HG03432 (cell line): ENCODE data around the gene GFRA1.
"Not testable (repeated sequence)": the region's sequence is repeated elsewhere in the genome, so short reads cannot be mapped to it uniquely, and the experiment has no call there.

Source experiments
- ATAC-seq: cut with Tn5 transposase; IDR thresholded peaks from one replicate; pipeline ENCODE4 v1.9.1; 2021; ENCODE audit warnings: mild to moderate bottlenecking, moderate library complexity; ENCODE audit not compliant: unreplicated experiment

Gene GFRA1

DNA sequence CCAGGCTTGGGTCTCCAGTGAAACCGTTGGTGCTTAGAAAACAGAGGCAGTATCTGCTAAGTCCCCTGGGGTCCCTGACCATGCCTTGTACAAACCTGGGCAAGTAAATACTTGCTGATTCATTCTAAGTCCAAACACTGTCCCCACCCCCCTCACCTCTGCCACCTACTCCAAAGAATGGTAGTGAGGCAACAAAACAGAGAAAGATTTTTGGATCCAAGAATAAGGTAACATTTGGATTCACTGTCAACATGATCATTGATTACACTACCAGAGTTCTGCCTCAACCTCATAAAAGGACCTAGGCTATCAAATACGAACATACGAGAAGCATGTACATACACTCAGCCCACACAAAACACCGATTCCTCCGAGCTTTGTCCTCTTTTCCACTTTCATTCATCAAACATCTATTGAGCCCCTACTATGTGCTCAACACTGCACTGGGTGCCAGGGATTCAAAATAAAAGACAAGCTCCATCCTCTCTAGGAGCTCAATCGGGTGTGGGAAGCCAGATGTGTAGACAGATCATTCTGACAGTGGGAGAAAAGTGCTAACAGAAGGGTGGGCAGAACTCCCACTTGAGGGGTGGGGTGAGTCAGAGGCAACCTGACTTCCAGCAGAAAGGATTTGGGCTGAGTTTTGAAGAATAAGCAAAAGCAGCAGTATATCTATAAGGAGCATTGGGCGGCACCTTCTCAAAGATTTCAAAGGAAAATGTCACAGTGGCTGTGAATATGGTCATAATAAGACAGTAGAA lies 71.2 kb downstream of the GFRA1 start:
- ATAC-seq = no peak

DNA sequence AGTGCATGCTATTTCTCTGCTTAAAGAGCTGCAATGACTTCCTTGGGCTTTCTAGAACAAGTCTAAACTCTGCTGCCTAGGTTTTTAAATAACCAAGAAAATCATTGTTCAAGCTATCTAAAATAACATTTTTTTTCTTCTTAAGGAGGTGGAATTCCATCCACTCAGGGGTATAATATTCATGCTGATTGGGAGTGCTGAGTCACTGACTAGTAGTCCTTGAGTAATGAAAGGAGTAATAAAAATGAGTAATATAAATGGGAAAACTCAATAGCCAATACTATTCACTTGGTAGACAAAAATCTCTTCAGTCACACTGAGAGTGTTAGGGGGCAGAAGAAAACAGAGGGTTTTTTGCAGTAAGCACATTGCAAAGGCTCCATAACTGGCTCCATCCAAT lies 72.0 kb downstream of the GFRA1 start:
- ATAC-seq = no peak

DNA sequence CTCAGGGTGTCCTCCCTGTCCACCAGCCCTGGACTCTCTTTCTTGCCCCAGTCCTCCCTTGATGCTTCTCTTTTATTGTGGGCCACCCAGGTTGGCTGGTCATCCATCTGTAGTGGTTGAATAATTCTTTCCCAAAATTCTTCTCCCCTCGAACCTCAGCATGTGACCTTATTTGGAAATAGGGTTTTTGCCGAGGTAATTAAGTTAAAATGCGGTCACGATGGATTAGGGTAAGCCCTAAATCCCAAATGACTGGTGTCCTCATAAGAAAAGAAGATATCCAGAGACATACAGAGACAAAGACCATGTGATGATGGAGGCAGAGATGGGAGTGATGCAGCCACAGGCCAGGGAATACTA lies 74.3 kb downstream of the GFRA1 start:
- no peak for ATAC-seq

DNA sequence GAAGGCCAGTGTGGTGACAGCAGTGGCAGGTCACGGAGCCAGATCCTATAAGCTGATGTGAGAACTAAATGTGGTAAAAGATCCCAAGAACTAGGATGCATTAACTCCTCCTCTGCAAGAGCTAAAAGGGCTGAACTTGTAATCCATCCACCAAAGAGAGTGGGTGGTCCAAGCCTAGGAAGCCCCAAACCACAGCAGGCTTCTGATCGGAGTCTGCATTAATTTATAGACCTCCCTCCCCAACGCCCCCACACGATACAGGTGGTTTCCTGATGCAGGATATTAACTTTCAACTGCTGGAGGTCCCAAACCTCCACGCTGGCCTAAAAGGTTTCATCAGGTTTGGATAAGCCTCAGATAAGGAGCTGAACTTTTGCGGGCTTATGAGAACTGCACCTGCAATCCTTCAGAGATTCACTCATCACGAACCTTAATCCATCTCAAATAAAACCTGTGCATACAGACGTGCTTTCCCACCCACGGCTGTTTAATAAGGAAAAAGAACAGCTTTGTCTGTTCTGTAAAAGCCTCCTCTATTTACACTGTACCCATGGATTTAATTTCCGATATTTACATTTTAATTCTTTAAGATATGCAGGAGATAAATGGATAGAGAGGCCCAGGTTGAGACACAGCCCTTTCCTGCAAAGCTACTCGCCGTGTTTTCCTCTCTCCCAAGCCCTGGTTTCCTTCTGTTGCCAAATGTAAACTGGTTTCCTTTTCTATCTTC lies 74.9 kb downstream of the GFRA1 start:
- ATAC-seq = no peak

DNA sequence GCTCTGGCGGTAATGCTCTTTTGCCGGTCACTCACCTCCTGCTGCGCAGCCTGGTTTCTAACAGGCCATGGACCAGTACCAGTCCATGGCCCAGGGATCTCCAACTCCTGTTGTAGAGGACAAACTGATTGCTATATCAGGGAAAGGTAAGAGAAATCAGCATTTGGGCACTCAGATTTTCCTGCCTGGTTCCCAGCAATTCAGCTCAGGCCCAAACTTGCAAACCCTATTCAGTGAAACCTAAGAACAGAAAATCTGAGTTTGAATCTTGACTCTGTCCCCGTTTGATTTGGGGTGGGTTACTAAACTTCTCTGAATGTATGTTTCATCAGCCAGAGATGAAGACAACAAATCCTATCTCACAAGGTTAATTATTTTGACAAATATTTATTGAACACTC lies 77.4 kb downstream of the GFRA1 start:
- ATAC-seq = no peak

DNA sequence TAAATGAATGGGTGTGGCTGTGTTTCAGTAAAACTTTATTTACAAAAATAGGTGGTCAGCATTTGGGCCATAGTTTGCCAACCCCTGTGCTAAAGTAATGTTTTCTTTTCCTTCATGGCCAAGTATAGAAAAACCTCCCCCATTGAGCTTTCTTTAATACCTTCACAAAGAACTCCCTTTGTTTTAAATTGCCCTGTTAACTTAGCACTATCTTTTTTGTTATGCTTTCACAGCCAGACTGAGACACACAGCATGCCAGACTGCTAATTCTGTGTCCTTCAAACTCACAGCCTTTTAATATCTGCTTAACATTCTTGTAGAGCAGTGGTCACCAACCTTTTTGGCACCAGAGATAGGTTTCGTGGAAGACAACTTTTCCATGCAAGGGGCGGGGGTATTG lies 78.0 kb downstream of the GFRA1 start:
- no peak for ATAC-seq

DNA sequence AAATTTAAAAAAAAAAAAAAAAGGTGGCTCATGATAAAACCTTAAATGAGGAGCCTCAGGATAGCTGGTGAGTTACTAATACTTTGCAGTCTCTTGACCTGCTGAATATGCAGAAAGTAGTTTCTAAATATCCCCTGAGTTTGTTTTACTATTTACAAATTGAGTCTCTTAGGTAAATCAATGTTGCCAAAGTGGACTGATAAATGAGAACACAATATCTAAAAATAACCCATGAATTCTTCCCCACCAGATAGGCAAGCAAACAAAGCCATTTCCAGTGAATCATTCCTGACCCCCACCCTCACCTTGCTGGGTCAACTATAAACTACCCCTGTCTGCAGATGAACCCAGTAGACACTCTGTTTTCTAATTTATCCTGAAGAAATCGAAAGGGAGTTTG lies 78.9 kb downstream of the GFRA1 start:
- no peak for ATAC-seq

DNA sequence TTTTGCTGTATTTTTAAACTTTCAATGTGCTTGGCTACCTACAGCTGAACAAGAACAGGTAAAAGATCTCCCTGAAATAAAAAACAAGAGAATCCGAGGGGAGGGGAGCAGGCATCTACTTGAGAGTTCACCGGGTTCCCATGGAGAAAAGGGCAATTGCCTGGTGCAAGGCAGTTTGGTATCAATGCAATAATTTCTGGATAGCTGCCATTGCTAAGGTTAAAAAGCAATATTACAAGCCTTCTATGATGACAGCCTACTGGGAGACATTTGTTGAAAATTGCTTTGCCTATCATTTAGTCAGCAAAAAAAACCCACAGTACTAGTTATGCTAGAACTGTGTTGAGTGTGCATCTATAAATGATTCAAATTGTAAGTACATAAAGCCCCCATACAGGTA lies 82.1 kb downstream of the GFRA1 start:
- ATAC-seq = no peak

DNA sequence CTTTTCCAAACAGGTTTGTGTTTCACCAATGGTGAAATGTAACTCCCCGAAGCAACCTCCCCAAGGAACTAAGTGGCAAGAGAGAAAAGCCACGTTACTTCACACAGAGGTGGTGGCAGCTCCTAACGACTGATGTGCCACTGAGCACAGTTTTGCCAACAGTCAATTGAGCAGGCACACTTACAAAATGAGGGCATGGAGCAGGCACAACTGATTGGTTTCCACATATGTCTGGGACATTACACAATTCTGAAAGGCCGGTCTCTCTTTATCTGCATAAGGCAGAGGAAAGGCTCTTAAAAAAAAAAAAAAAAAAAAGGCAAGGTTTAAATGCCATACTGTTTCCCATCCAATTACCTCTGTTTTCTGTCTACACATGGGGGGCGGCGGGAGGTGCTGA lies 86.7 kb downstream of the GFRA1 start:
- ATAC-seq = no peak

DNA sequence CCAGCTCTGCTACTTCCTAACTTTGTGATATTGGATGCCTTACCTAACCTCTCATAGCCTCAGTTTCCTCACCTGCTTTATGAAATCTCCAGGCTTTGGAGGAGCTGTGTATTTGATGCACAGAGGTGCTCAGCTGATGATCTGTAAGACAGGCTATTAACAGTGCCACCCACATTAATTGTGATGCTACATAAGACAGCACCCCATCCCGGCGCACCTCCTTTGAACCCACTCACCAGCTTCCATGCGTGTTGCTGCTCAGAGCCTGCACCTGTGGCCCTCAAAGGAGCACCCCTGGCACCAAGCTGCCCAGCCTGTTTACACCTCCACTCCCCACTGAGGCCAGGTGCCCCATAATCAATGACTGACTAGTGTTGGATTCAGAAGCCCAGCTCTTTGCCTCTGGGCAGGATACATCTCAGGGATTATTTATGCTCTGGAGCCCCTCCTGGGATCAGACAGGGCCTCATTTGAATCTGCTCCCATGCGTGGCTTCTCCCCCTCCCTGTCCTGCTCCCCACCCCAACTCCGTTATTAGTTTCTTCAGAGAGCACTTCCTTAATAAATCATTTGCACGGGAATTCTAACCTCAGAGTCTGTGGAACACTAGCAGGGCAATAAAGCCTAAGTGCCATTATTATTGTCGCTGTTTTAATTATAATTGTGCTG lies 87.7 kb downstream of the GFRA1 start:
- no peak for ATAC-seq

DNA sequence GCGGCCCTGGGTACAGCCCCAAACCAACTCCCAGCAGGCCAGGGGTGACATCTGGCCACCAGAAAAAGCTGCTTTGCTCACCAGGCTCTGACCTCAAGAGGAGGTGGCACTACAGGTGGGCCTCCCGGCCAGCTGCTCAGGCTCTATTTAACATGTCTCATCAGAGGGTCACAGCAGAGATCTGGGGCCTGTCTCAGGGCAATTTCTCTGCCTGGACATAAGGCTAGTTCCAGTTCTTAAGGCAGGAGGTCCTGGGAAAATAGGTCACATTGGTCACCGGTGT lies 88.6 kb downstream of the GFRA1 start:
- ATAC-seq = no peak

DNA sequence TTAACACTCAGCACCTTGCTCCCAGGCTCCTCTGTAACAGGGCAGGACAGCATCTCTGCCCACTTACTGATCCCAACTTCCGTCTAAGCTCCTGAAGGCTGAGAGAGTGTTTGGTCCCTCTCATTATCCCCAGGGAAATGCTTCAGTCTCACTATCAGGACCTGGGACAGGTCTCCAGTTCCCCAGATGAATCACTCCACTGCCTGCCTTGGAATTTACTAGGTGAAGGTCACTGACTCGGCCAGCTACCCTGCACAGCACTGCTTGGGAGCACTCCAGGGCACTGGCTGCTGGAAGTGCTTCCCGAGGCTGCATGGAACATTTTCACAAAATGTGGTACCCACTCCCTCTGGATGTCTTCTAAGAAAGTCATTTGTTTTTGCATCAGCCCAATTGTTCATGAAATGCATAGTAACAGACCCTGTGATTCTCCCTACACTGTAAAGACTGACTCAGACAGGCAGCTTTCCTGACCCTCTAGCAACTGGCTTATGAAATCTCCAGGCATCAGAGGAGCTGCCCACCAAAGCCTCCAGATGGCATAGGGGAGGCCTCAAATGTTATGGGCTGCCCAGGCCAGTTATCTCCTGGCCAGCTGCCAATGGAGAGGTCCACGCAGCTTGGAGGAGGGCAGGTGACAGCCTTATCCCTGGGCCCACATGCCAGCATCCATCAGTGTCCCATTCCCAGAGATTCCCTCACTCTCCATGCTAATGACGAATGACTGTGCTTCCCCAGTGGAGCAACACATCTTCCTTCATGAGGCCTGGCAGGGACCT lies 89.1 kb downstream of the GFRA1 start:
- no peak for ATAC-seq

DNA sequence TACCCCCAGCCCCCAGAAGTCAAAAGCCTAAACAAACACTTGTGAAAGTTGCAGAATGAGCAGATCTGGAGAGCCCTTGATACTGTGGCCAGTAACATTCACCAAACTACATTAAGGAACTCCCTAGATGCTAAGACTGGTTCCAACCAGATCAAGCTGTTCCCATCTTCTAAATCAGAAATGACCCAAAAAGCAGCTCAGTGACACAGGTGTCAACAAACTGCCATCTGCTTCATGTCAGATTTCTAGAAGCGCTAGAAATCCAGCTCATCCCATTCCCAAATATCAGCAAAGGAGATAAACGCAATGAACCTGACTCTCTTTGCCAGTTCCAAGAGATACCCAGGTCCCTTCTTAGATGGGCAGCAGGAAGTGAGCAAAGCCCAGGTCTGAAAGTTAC lies 90.6 kb downstream of the GFRA1 start:
- no peak for ATAC-seq

DNA sequence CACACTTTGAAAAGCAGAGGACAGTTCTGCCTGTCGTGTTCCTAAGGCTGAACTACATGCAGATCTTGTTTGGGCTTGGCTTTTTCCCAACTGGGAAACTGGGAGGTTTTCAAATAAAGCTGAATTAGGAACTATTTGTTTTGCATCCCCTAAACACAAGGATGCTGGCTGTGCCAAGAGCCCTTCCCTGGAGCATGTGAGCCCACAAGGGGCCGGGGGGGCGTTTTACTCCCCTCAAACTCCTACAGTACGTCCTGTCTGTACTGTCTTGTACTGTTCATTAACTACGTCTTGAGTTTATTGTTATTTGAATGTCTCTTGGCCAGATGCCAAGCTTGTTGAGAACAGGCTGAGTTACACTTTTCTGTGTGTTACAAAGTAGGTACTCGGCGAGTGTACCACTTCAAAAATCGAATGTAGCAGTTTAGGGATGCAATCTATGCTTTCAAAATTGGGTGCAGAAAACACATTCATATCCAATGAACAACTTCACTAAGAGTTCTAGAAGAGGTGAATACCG lies 94.9 kb downstream of the GFRA1 start:
- no peak for ATAC-seq

DNA sequence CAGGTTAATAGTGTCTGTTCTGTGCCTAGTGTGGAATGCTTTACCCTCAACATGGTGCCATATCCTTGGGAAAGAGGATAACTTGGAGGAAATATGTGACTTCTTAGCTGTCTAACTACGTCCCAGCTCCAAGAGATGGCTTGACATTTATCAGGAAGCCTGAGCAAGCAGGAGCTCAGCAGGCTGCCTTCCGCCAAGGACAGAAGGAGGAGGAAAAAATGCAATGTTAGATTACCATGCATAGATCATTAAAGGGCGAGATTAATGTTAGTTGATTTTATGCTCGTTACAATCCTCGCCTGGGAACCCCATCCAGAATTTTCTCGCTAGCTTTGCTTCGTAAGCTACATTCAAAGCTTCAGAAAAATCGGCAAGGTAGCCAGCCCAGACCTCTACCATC lies 97.8 kb downstream of the GFRA1 start:
- no peak for ATAC-seq

DNA sequence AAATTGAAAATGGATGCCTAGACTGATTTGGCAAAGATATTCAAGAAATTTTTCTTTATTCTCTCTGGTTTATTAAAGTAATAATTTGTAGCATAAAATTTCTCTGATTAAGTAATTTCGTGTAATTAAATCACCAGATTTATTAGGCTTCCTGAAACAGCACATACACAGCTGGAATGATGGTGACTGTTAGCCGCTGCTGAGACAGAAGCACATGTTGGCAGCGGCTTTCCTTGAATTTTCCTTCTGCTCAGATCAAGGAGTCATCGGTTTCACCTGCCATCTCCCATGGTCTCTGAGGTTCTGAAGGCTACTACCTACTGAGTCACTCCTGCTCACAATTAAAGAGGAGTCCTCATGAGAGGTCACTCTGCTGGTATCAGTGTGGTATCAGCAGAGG lies 101.5 kb downstream of the GFRA1 start:
- no peak for ATAC-seq

DNA sequence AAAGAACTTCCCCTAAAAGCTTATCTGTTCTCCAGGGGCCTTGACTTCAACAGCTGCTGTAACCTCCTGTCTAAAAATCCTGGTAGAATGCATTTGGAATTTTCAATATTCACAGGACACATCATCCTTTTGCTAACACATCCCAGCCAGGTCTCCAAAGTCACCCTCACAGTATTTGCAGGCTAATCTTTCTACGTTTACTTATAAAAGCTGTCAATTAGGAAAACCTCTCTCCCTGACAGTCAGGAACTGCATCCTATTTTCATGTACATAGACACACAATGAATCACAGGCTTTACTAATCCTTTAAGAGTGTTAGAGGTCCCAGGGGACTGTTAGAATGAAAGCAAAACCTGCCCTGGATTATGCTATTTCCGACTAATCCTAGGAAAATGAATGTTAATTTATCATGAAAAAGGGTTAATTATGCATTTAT lies 102.2 kb downstream of the GFRA1 start:
- no peak for ATAC-seq

DNA sequence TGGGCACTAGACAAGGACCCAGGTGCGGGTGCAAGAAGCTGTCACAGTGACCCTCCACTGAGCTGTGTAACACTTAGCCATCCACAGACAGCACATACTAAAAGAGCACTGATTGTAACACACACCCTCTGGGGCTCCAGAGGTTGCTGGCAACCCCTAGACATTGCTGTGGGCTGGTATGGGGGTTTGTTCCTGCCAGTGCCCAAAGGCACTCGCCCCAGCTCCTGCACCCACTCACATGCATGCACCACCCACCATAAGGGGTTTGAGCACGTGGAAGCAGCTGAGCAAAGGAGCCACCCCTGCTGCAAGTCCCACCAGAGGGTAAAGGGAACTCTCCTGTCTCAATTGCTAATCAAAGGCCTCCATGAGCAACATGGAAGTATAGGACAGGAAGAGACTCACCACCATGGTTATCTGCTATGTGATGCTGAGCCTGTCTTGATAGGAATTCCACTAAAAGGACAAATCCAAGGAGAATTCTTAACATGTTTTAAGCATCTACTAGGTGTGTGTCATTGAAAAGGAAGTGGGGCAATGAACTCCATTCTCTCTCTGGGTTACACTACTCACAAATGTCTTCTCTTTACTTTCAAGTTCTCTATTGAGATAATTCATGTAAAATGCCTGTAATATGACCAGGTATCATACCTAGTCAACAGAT lies 103.1 kb downstream of the GFRA1 start:
- ATAC-seq = no peak

DNA sequence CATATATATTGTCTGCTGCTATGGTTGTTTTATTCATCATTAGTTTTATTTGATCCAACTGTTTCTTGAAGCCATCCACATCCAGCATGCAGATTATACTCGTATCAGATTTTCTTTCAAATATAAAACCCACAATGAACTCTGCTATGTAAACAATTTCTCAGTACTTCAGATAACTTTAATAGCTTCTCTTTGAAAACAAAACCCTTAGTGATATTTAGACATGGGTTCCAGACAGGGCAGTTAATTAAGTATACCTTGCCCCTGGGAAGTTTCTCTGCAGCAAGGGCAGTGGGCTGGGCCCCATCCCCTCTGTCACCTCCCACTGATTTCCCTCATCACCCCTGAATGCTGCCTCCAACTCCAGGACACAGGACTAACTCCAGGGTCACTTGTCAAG lies 104.3 kb downstream of the GFRA1 start:
- no peak for ATAC-seq

DNA sequence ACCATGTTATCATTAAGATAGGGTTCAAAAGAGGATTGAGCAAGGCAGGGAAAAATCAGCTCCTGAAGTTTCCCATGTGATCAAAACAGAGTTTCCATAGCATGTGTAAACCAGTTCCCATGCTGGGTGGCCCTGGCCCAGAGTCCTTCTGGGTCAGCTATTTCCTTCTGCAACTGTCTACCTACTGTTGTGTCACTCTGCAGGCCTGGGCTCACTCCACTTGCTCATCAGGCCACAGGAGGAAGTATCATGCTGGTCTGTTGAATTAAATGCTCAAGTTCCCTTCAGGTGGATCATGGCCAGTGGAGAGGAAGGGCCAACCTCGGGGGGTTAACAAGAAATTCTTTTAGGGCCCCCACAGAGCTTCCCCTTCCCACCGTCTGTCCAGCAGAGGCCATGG lies 104.7 kb downstream of the GFRA1 start:
- ATAC-seq = no peak

DNA sequence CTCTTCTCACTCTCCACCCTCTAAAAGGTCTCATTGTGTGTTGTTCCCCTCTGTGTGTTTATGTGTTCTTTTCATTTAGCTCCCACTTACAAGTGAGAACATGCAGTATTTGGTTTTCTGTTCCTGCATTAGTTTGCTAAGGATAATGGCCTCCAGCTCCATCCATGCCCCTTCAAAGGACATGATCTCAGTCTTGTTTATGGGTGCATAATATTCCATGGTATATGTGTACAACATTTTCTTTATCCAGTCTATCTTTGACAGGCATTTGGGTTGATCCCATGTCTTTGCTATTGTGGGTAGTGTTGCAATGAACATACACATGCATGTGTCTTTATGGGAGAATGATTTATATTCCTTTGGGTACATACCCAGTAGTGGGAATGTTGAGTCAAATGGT lies 107.1 kb downstream of the GFRA1 start:
- ATAC-seq = not testable (repeated sequence)
